ENCODE data around the gene RAB6B.

DNA sequence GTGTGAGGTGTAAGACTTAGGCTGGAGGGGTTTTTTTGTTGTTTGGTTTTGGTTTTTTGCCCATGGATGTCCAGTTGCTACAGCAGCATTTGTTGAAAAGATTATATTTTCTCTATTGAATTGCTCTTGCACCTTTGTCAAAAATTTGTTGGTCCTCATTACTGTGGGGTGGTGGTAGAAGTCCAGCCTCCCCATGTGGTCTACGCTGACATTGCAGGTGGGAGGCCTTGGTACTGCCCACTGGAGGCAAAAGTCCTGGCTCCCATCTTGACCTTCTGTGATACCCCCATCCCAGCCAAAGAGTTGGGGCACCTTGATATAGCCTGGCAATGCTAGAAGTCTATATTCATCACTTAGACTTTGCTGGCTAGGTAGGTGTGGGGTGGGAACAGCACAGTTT, 5.4 kb upstream of the RAB6B start:
- TF ChIP-seq SMC3 (IDR thresholded peaks at IDR 0.05; ENCODE audit: low read depth, low read length) (no peak), BHLHE40 (IDR thresholded peaks at IDR 0.05; ENCODE audit: low read depth, low read length) (no peak), RFX5 (IDR thresholded peaks at IDR 0.05; ENCODE audit: low read depth, low read length) (no peak), POLR2A (IDR thresholded peaks at IDR 0.05; ENCODE audit: low read depth, low read length) (no peak), MAFK (IDR thresholded peaks at IDR 0.05; ENCODE audit: low read depth, low read length) (no peak), CHD1 (IDR thresholded peaks at IDR 0.05; ENCODE audit: low read depth, low read length) (no peak), USF2 (IDR thresholded peaks at IDR 0.05; ENCODE audit: low read depth, low read length) (no peak), RAD21 (IDR thresholded peaks at IDR 0.05; ENCODE audit: low read length) (no peak), CEBPB (IDR thresholded peaks at IDR 0.05; ENCODE audit: low read depth, low read length) (no peak), FOS (IDR thresholded peaks at IDR 0.05; ENCODE audit: low read depth, low read length) (no peak), MXI1 (IDR thresholded peaks at IDR 0.05; ENCODE audit: borderline replicate concordance, low read depth, low read length) (no peak), MAZ (IDR thresholded peaks at IDR 0.05; ENCODE audit: borderline replicate concordance, low read depth, low read length) (no peak)
- TF ChIP-seq, protein P1, sequence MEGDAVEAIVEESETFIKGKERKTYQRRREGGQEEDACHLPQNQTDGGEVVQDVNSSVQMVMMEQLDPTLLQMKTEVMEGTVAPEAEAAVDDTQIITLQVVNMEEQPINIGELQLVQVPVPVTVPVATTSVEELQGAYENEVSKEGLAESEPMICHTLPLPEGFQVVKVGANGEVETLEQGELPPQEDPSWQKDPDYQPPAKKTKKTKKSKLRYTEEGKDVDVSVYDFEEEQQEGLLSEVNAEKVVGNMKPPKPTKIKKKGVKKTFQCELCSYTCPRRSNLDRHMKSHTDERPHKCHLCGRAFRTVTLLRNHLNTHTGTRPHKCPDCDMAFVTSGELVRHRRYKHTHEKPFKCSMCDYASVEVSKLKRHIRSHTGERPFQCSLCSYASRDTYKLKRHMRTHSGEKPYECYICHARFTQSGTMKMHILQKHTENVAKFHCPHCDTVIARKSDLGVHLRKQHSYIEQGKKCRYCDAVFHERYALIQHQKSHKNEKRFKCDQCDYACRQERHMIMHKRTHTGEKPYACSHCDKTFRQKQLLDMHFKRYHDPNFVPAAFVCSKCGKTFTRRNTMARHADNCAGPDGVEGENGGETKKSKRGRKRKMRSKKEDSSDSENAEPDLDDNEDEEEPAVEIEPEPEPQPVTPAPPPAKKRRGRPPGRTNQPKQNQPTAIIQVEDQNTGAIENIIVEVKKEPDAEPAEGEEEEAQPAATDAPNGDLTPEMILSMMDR (conservative IDR thresholded peaks at IDR 0.05; ENCODE audit: low read depth, low read length), result no peak
- TF ChIP-seq, protein P2, sequence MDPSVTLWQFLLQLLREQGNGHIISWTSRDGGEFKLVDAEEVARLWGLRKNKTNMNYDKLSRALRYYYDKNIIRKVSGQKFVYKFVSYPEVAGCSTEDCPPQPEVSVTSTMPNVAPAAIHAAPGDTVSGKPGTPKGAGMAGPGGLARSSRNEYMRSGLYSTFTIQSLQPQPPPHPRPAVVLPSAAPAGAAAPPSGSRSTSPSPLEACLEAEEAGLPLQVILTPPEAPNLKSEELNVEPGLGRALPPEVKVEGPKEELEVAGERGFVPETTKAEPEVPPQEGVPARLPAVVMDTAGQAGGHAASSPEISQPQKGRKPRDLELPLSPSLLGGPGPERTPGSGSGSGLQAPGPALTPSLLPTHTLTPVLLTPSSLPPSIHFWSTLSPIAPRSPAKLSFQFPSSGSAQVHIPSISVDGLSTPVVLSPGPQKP (IDR thresholded peaks at IDR 0.05; ENCODE audit: borderline replicate concordance, low read depth, low read length), result no peak
